AG04449 (cell line): ENCODE results near the gene NBEA.

ENCODE experiments used
- CTCF ChIA-PET: fragments of 350-600 bp; formaldehyde crosslinking; extraction: SDS; loops from one replicate; lab custom pipeline; 2021; ENCODE audit warnings: antibody characterized with exemption; lab: Yijun Ruan, JAX
- POLR2A ChIA-PET: fragments of 400-600, 350-600 bp; formaldehyde crosslinking; extraction: SDS; loops from one replicate; lab custom pipeline; 2020; ENCODE audit warnings: antibody characterized with exemption, inconsistent platforms; lab: Yijun Ruan, JAX
- DNase-seq: peaks from one replicate; pipeline ENCODE4 v3.0.0-alpha.2; 2010; ENCODE audit warnings: low read depth, low spot score
- H3K4me3 ChIP-seq: 2 replicates; pipeline ENCODE4 v1.5.1; 2011; ENCODE audit warnings: low read depth, mild to moderate bottlenecking, control low read depth, low read length
- TF ChIP-seq, protein P1 (sequence below): IDR thresholded peaks from one replicate; pipeline ENCODE4 v1.5.1; 2011; ENCODE audit warnings: mild to moderate bottlenecking, moderate library complexity, low read length, control low read depth, inconsistent platforms; ENCODE audit not compliant: insufficient read depth; ENCODE audit errors: missing control alignments

NBEA gene

GRCh38 chr13:35146686-35147085 lies 204.6 kb downstream of the NBEA start:
- TF ChIP-seq, protein P1, sequence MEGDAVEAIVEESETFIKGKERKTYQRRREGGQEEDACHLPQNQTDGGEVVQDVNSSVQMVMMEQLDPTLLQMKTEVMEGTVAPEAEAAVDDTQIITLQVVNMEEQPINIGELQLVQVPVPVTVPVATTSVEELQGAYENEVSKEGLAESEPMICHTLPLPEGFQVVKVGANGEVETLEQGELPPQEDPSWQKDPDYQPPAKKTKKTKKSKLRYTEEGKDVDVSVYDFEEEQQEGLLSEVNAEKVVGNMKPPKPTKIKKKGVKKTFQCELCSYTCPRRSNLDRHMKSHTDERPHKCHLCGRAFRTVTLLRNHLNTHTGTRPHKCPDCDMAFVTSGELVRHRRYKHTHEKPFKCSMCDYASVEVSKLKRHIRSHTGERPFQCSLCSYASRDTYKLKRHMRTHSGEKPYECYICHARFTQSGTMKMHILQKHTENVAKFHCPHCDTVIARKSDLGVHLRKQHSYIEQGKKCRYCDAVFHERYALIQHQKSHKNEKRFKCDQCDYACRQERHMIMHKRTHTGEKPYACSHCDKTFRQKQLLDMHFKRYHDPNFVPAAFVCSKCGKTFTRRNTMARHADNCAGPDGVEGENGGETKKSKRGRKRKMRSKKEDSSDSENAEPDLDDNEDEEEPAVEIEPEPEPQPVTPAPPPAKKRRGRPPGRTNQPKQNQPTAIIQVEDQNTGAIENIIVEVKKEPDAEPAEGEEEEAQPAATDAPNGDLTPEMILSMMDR = no peak
- ChIA-PET POLR2A (no interaction called here), CTCF (no interaction called here)
- H3K4me3 ChIP-seq = no peak overlapping the region
- DNase-seq = no peak

- TF ChIP-seq, protein P1 = peak; percentile 51
- ChIA-PET POLR2A (no interaction called here), CTCF (interaction anchor here (0.9 to 1.7 kb wide), 5 partner anchors 17 to 1282 kb away, joined by 3 to 17 read pairs (median 4); no protein-coding TSS in a partner anchor)
- no peak overlapping the region for H3K4me3 ChIP-seq
- DNase-seq = no peak
These were observed 215.2 kb downstream of the NBEA start for GRCh38 chr13:35157143-35157755.

DNA sequence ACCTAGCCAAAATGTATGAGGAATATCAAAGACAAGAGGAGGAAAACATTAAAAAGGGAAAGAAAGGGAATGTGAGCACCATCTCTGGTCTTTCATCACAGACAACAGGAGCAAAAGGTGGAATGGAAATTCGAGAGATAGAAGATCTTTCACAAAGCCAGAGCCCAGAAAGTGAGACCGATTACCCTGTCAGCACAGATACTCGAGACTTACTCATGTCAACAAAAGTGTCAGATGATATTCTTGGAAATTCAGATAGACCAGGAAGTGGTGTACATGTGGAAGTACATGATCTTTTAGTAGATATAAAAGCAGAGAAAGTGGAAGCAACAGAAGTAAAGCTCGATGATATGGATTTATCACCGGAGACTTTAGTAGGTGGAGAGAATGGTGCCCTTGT lies 217.0 kb downstream of the NBEA start:
- POLR2A ChIA-PET = no interaction called here
- CTCF ChIA-PET = interaction anchor here (0.8 to 1.5 kb wide), 6 partner anchors 807 to 1436 kb away, joined by 3 to 8 read pairs (median 3); no protein-coding TSS in a partner anchor
- no peak for DNase-seq

DNA sequence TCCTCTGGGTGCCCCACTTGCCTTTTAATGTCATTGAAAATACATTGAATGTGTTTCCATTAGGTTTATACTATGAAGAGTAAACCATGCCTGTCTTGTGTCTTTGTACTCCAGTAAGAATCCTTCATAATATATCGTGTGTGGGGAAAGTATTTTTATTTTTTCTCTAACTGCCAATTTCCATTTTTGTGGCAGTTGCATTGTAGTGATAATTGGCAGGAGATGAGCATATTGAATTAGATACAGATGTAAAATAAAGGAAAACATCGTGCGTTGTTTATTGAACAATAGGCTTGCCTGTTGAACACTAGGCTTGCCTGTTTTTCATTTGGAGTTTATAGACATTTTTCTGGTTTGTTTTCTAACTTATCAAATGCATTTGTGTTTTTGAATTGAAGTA lies 218.8 kb downstream of the NBEA start:
- POLR2A ChIA-PET = no interaction called here
- H3K4me3 ChIP-seq = no peak overlapping the region
- CTCF ChIA-PET = interaction anchor here (1.1 kb wide), 1 partner anchor 8 kb away, joined by 4 read pairs; no protein-coding TSS in a partner anchor
- TF ChIP-seq, protein P1 = no peak
- DNase-seq = no peak

More for the DNA sequence above, 217.0 kb downstream of the NBEA start:
- H3K4me3 ChIP-seq = no peak overlapping the region
- TF ChIP-seq, protein P1 = no peak

- CTCF ChIA-PET = interaction anchor here (1.1 to 1.3 kb wide), 4 partner anchors 627 to 1363 kb away, joined by 3 to 5 read pairs (median 3); no protein-coding TSS in a partner anchor
- TF ChIP-seq, protein P1 = no peak
- H3K4me3 ChIP-seq = no peak overlapping the region
- POLR2A ChIA-PET = no interaction called here
- no peak for DNase-seq
These were observed 220.3 kb downstream of the NBEA start for GRCh38 chr13:35162420-35162819.

DNA sequence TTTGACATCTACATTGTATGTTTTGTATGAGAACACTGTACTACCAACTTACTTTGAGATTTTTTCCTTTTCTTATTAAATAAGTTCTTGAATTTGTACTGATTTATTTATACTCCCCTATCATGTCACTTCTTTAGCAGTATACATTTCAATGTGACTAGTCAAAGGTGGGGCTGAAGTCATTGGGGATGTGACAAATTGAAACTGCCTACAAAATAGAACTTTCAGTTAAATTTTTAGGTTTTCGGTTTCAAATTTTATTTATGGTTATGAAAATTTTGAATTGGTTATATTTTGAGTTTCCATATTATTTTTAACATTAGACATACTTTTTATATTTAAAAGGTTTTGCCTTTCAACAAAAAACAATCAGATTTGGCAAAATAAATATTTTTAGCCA lies 221.6 kb downstream of the NBEA start:
- ChIA-PET CTCF (interaction anchor here (0.6 to 2.6 kb wide), 15 partner anchors 9 to 1361 kb away, joined by 3 to 13 read pairs (median 4); no protein-coding TSS in a partner anchor), POLR2A (no interaction called here)
- TF ChIP-seq, protein P1 = no peak
- H3K4me3 ChIP-seq = no peak overlapping the region
- DNase-seq = no peak
